Smooth muscle cell (in vitro differentiated cells): ENCODE results near the gene ARHGEF12. TPM values are rescaled to one million over a fixed set of nuclear protein-coding genes. Genes with fewer than 3 reads are reported as not detected.

Experiments
- DNase-seq: peaks from one replicate; lab custom pipeline; 2025; ENCODE audit not compliant: unreplicated experiment; lab: John Stamatoyannopoulos, UW
- H2AFZ ChIP-seq: fragments of 200-600 bp; sonication (generic); 2 replicates; pipeline ENCODE4 v1.6.0; 2016; ENCODE audit warnings: antibody characterized with exemption, low read depth, mild to moderate bottlenecking
- H3F3A ChIP-seq: fragments of 200-600 bp; sonication (generic); 2 replicates; pipeline ENCODE4 v1.6.0; 2017; ENCODE audit warnings: antibody characterized with exemption, low read depth
- H3K27ac ChIP-seq: fragments of 200-600 bp; sonication (generic); 2 replicates; pipeline ENCODE4 v1.5.1; 2016; ENCODE audit warnings: low read depth, mild to moderate bottlenecking
- H3K27me3 ChIP-seq: fragments of 200-600 bp; sonication (generic); 2 replicates; pipeline ENCODE4 v1.6.1; 2016; ENCODE audit warnings: low read depth, mild to moderate bottlenecking
- H3K36me3 ChIP-seq: fragments of 200-600 bp; sonication (generic); 2 replicates; pipeline ENCODE4 v1.5.1; 2016; ENCODE audit warnings: low read depth
- H3K4me1 ChIP-seq: fragments of 200-600 bp; sonication (generic); 2 replicates; pipeline ENCODE4 v1.5.1; 2016; ENCODE audit warnings: low read depth
- H3K4me2 ChIP-seq: fragments of 200-600 bp; sonication (generic); 2 replicates; pipeline ENCODE4 v1.6.0; 2016; ENCODE audit warnings: mild to moderate bottlenecking
- H3K4me3 ChIP-seq: fragments of 200-600 bp; sonication (generic); 2 replicates; pipeline ENCODE4 v1.5.1; 2016; ENCODE audit warnings: mild to moderate bottlenecking
- H3K79me2 ChIP-seq: fragments of 200-600 bp; sonication (generic); 2 replicates; pipeline ENCODE4 v1.6.0; 2016; ENCODE audit warnings: low read depth, mild to moderate bottlenecking
- H3K9ac ChIP-seq: fragments of 200-600 bp; sonication (generic); 2 replicates; pipeline ENCODE4 v1.6.0; 2016; ENCODE audit warnings: low read depth
- H3K9me3 ChIP-seq: fragments of 200-600 bp; sonication (generic); replicated peaks from 2 replicates; pipeline ENCODE4 v1.5.1; 2016; ENCODE audit warnings: low read depth
- H4K20me1 ChIP-seq: fragments of 200-600 bp; sonication (generic); 2 replicates; pipeline ENCODE4 v1.6.0; 2016; ENCODE audit warnings: low read depth
- WGBS: methylation state at CpG from one replicate; pipeline ENCODE4 v1.1.7; 2016; ENCODE audit warnings: low lambda C conversion rate; 5-methylcytosine and 5-hydroxymethylcytosine counted together
- polyA plus RNA-seq: library from polyadenylated mRNA; unstranded; fragments of >200 nt; fragmentation: Nextera tagmentation; extraction: Ambion mirVana; gene quantifications from 2 replicates; pipeline ENCODE4 v1.2.1, GENCODE V29; 2016
- total RNA-seq: library from RNA; depleted of rRNA; stranded (reverse); fragments of >200 nt; gene quantifications from 2 replicates; pipeline ENCODE4 v1.2.3, GENCODE V29; 2014
- TF ChIP-seq, protein P1 (sequence below): fragments of 200-600 bp; sonication (generic); IDR thresholded peaks from 2 replicates; pipeline ENCODE4 v1.5.1; 2017; ENCODE audit warnings: borderline replicate concordance, mild to moderate bottlenecking, antibody characterized with exemption; ENCODE audit not compliant: insufficient read depth, poor library complexity, severe bottlenecking

Gene ARHGEF12
- total and polyA plus RNA-seq, 2 experiments from 2014 or later, result 24.6 to 89.4 TPM

DNA sequence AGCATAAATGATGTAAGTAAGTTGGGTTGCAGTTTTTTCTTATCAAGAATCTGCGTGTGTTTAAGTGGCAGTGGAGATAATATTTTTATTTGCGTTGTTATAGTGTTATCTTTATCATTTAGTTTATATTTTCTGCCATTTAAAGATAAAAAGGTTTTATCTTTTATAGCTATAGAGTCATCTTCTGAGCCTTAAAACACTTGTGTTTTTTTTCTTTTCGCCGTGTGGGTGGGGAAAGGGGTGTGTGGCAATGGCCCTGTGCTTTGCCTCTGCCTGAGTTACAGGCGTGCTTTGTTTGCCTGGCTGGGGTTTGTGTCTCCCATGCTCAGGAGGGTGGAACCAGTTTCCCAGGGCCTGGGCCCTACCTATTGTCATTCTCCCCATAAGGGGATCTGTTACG, 16.2 kb downstream of the ARHGEF12 start:
- WGBS, result 33% methylated on average over 6 of the region's 6 CpGs
- no peak overlapping the region for H3K9ac ChIP-seq
- H3K36me3 ChIP-seq, result no peaks in the 10 kb centered on the region
- no peaks in the 10 kb centered on the region for H3K27me3 ChIP-seq
- peak overlapping the region; percentile 33 for H3K27ac ChIP-seq
- peaks cover 97% of the 10 kb centered on the region for H3K79me2 ChIP-seq
- TF ChIP-seq, protein P1, sequence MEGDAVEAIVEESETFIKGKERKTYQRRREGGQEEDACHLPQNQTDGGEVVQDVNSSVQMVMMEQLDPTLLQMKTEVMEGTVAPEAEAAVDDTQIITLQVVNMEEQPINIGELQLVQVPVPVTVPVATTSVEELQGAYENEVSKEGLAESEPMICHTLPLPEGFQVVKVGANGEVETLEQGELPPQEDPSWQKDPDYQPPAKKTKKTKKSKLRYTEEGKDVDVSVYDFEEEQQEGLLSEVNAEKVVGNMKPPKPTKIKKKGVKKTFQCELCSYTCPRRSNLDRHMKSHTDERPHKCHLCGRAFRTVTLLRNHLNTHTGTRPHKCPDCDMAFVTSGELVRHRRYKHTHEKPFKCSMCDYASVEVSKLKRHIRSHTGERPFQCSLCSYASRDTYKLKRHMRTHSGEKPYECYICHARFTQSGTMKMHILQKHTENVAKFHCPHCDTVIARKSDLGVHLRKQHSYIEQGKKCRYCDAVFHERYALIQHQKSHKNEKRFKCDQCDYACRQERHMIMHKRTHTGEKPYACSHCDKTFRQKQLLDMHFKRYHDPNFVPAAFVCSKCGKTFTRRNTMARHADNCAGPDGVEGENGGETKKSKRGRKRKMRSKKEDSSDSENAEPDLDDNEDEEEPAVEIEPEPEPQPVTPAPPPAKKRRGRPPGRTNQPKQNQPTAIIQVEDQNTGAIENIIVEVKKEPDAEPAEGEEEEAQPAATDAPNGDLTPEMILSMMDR, result no peak
- no peak overlapping the region for H3K4me3 ChIP-seq
- peaks cover 4% of the 10 kb centered on the region for H3F3A ChIP-seq
- H4K20me1 ChIP-seq, result peaks cover 97% of the 10 kb centered on the region
- H3K4me2 ChIP-seq, result peak overlapping the region; percentile 55
- no peaks in the 10 kb centered on the region for H3K9me3 ChIP-seq
- DNase-seq, result no peak
- H2AFZ ChIP-seq, result no peak overlapping the region
- H3K4me1 ChIP-seq, result peaks cover 5% of the 10 kb centered on the region

- peaks cover 97% of the 10 kb centered on the region for H4K20me1 ChIP-seq
- peaks cover 5% of the 10 kb centered on the region for H3K4me1 ChIP-seq
Measured at GRCh38 chr11:120354068-120354467, 17.9 kb downstream of the ARHGEF12 start.

DNA sequence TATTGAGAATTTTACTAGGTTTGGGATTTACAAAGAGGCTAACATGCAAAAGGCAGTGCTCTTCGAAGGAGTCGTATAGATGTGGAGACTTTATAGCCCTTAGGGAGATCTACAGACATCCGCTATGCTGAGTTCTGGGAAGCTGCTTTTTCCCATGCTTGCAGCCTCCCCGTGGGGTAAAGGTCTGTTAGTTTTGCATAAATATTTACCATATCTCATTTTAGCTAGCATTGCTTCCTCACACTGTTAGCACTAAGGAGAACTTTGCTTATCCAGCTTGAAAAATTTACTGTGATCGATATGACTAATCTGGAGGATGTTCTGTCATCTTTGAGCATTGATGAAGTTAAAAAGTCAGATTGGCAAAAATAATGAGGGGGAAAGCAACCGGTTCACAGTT, 18.6 kb downstream of the ARHGEF12 start:
- peaks cover 97% of the 10 kb centered on the region for H3K79me2 ChIP-seq
- peak overlapping the region; percentile 65 for H3K27ac ChIP-seq
- no peaks in the 10 kb centered on the region for H3K27me3 ChIP-seq
- H3K4me3 ChIP-seq, result no peak overlapping the region
- H3K4me2 ChIP-seq, result peak overlapping the region; percentile 7
- no peak overlapping the region for H3K9ac ChIP-seq
- no peak overlapping the region for H2AFZ ChIP-seq
- peaks cover 5% of the 10 kb centered on the region for H3K4me1 ChIP-seq
- TF ChIP-seq, protein P1, result no peak
- H4K20me1 ChIP-seq, result peaks cover 97% of the 10 kb centered on the region
- DNase-seq, result no peak
- no peaks in the 10 kb centered on the region for H3K9me3 ChIP-seq
- no peaks in the 10 kb centered on the region for H3F3A ChIP-seq
- H3K36me3 ChIP-seq, result no peaks in the 10 kb centered on the region
- 38% methylated on average over 6 of the region's 6 CpGs for WGBS

More at GRCh38 chr11:120354068-120354467, 17.9 kb downstream of the ARHGEF12 start:
- Histone ChIP-seq H3K79me2 (peaks cover 97% of the 10 kb centered on the region), H3K36me3 (no peaks in the 10 kb centered on the region), H2AFZ (no peak overlapping the region), H3K9me3 (no peaks in the 10 kb centered on the region), H3K27me3 (no peaks in the 10 kb centered on the region), H3K4me2 (peak overlapping the region; percentile 7), H3F3A (peaks cover 4% of the 10 kb centered on the region), H3K4me3 (no peak overlapping the region), H3K9ac (no peak overlapping the region), H3K27ac (peak overlapping the region; percentile 65)
- TF ChIP-seq, protein P1, result no peak
- WGBS, result 0% methylated on average over 1 of the region's 1 CpG
- DNase-seq, result no peak

DNA sequence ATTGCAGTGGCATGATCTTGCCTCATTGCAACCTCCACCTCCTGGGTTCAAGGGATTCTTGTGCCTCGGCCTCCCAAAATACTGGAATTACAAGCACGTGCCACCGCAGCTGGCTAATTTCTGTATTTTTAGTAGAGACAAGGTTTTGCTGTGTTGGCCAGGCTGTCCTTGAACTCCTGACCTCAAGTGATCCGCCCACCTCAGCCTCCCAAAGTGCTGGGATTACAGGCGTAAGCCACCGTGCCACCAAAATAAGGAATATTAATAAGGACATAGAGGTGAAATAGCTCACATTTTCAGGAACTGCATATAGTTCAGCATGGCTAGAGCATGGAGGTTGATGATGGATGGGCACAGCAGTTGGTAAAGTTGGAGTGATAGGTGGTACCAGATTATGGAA, 21.4 kb downstream of the ARHGEF12 start:
- 97% methylated on average over 6 of the region's 6 CpGs for WGBS
- peaks cover 99% of the 10 kb centered on the region for H4K20me1 ChIP-seq
- no peak overlapping the region for H3K27ac ChIP-seq

More for the DNA sequence above, 21.4 kb downstream of the ARHGEF12 start:
- Histone ChIP-seq H3K79me2 (peaks cover 100% of the 10 kb centered on the region), H3F3A (no peaks in the 10 kb centered on the region), H3K4me2 (no peak overlapping the region), H3K9ac (no peak overlapping the region), H3K4me3 (no peak overlapping the region), H3K4me1 (peaks cover 5% of the 10 kb centered on the region), H3K27me3 (no peaks in the 10 kb centered on the region), H2AFZ (no peak overlapping the region), H3K36me3 (no peaks in the 10 kb centered on the region), H3K9me3 (no peaks in the 10 kb centered on the region)
- TF ChIP-seq, protein P1, result no peak
- no peak for DNase-seq
